HepG2 (cell line): ENCODE data around the gene PYGL.

Source experiments
- CTCF ChIP-seq: sonication (generic); formaldehyde crosslinking; IDR thresholded peaks from 2 replicates; pipeline ENCODE4 v1.5.0; 2020; ENCODE audit warnings: mild to moderate bottlenecking, missing genetic modification reagents, moderate library complexity
- EZH2 ChIP-seq: conservative IDR thresholded peaks from 2 replicates; pipeline ENCODE4 v1.6.1; 2012; ENCODE audit warnings: mild to moderate bottlenecking, low read depth, low read length, moderate library complexity
- FOSL1 ChIP-seq: sonication (generic); formaldehyde crosslinking; IDR thresholded peaks from 2 replicates; pipeline ENCODE4 v1.9.0; 2021; ENCODE audit warnings: missing genetic modification reagents, borderline replicate concordance
- HINFP ChIP-seq: sonication (generic); formaldehyde crosslinking; IDR thresholded peaks from 2 replicates; pipeline ENCODE4 v1.4.0; 2020; ENCODE audit warnings: low read depth, mild to moderate bottlenecking, missing genetic modification reagents
- RAD51 ChIP-seq: fragments of 450-650 bp; IDR thresholded peaks from 2 replicates; pipeline ENCODE4 v1.6.1; 2016; ENCODE audit warnings: borderline replicate concordance
- REL ChIP-seq: sonication (generic); formaldehyde crosslinking; conservative IDR thresholded peaks from 2 replicates; pipeline ENCODE4 v1.8.0; 2022; ENCODE audit warnings: mild to moderate bottlenecking, missing genetic modification reagents, moderate library complexity
- SMAD1 ChIP-seq: sonication (generic); formaldehyde crosslinking; IDR thresholded peaks from 2 replicates; pipeline ENCODE4 v1.4.0; 2020; ENCODE audit warnings: missing genetic modification reagents, low read depth, mild to moderate bottlenecking, borderline replicate concordance
- ZFY ChIP-seq: sonication (generic); formaldehyde crosslinking; IDR thresholded peaks from 2 replicates; pipeline ENCODE4 v1.4.0; 2020; ENCODE audit warnings: missing genetic modification reagents
- ZNF12 ChIP-seq: sonication (generic); formaldehyde crosslinking; IDR thresholded peaks from 2 replicates; pipeline ENCODE4 v1.5.0; 2020; ENCODE audit warnings: missing genetic modification reagents
- ZNF276 ChIP-seq: sonication (generic); formaldehyde crosslinking; IDR thresholded peaks from 2 replicates; pipeline ENCODE4 v1.4.0; 2020; ENCODE audit warnings: mild to moderate bottlenecking, low read depth, missing genetic modification reagents
- TF ChIP-seq, protein P1 (sequence below): sonication (generic); formaldehyde crosslinking; IDR thresholded peaks from 2 replicates; pipeline ENCODE4 v1.9.0; 2021; ENCODE audit warnings: missing genetic modification reagents, borderline replicate concordance
- TF ChIP-seq, protein P2 (sequence below): sonication (generic); formaldehyde crosslinking; IDR thresholded peaks from 2 replicates; pipeline ENCODE4 v1.5.1; 2020; ENCODE audit warnings: mild to moderate bottlenecking, moderate library complexity, missing genetic modification reagents
- TF ChIP-seq, protein P3 (sequence below): sonication (generic); formaldehyde crosslinking; IDR thresholded peaks from 2 replicates; pipeline ENCODE4 v1.5.0; 2020; ENCODE audit warnings: missing genetic modification reagents

GRCh38 chr14:50957296-50957695 is 13.0 kb upstream of the PYGL start:
- TF ChIP-seq ZNF12 (CRISPR knock-in tag) (no peak), CTCF (CRISPR knock-in tag) (no peak), REL (CRISPR knock-in tag) (no peak), ZFY (no peak), ZNF276 (CRISPR knock-in tag) (no peak), RAD51 (no peak), EZH2 (no peak), SMAD1 (CRISPR knock-in tag) (no peak), HINFP (CRISPR knock-in tag) (no peak), FOSL1 (CRISPR knock-in tag) (no peak)
- TF ChIP-seq, protein P1, sequence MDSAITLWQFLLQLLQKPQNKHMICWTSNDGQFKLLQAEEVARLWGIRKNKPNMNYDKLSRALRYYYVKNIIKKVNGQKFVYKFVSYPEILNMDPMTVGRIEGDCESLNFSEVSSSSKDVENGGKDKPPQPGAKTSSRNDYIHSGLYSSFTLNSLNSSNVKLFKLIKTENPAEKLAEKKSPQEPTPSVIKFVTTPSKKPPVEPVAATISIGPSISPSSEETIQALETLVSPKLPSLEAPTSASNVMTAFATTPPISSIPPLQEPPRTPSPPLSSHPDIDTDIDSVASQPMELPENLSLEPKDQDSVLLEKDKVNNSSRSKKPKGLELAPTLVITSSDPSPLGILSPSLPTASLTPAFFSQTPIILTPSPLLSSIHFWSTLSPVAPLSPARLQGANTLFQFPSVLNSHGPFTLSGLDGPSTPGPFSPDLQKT (CRISPR knock-in tag) = no peak
- TF ChIP-seq, protein P2, sequence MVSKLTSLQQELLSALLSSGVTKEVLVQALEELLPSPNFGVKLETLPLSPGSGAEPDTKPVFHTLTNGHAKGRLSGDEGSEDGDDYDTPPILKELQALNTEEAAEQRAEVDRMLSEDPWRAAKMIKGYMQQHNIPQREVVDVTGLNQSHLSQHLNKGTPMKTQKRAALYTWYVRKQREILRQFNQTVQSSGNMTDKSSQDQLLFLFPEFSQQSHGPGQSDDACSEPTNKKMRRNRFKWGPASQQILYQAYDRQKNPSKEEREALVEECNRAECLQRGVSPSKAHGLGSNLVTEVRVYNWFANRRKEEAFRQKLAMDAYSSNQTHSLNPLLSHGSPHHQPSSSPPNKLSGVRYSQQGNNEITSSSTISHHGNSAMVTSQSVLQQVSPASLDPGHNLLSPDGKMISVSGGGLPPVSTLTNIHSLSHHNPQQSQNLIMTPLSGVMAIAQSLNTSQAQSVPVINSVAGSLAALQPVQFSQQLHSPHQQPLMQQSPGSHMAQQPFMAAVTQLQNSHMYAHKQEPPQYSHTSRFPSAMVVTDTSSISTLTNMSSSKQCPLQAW = no peak
- TF ChIP-seq, protein P3, sequence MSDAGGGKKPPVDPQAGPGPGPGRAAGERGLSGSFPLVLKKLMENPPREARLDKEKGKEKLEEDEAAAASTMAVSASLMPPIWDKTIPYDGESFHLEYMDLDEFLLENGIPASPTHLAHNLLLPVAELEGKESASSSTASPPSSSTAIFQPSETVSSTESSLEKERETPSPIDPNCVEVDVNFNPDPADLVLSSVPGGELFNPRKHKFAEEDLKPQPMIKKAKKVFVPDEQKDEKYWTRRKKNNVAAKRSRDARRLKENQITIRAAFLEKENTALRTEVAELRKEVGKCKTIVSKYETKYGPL (CRISPR knock-in tag) = no peak
